Measurements from ENCODE around the gene PLEKHA5.
"Not testable (repeated sequence)": the region's sequence is repeated elsewhere in the genome, so short reads cannot be mapped to it uniquely, and the experiment has no call there.

The PLEKHA5 gene

GRCh38 chr12:19285793-19286448 is 156.4 kb downstream of the PLEKHA5 start:
- no peak for DNase-seq

- no peak for DNase-seq
Observed at GRCh38 chr12:19287302-19287701, 157.8 kb downstream of the PLEKHA5 start.

- DNase-seq, result no peak
Observed at GRCh38 chr12:19288161-19288560, 158.6 kb downstream of the PLEKHA5 start.

- DNase-seq, result no peak
Observed at GRCh38 chr12:19288603-19289244, 159.2 kb downstream of the PLEKHA5 start.

- DNase-seq, result no peak
Observed at GRCh38 chr12:19298836-19299605, 169.5 kb downstream of the PLEKHA5 start.

GRCh38 chr12:19299765-19300164 is 170.2 kb downstream of the PLEKHA5 start:
- DNase-seq, result no peak

GRCh38 chr12:19301223-19301622 is 171.7 kb downstream of the PLEKHA5 start:
- no peak for DNase-seq

GRCh38 chr12:19301688-19302087 is 172.2 kb downstream of the PLEKHA5 start:
- no peak for DNase-seq

GRCh38 chr12:19302100-19302640 is 172.6 kb downstream of the PLEKHA5 start:
- no peak for DNase-seq

- DNase-seq, result no peak
Observed at GRCh38 chr12:19303496-19303895, 174.0 kb downstream of the PLEKHA5 start.

GRCh38 chr12:19304149-19304750 is 174.7 kb downstream of the PLEKHA5 start:
- no peak for DNase-seq

- not testable (repeated sequence) for DNase-seq
Observed at GRCh38 chr12:19305621-19306020, 176.1 kb downstream of the PLEKHA5 start.

GRCh38 chr12:19306366-19306765 is 176.8 kb downstream of the PLEKHA5 start:
- no peak for DNase-seq

- DNase-seq, result no peak
Observed at GRCh38 chr12:19307451-19307850, 177.9 kb downstream of the PLEKHA5 start.

GRCh38 chr12:19311165-19311564 is 181.6 kb downstream of the PLEKHA5 start:
- no peak for DNase-seq

- DNase-seq, result no peak
Observed at GRCh38 chr12:19312637-19313036, 183.1 kb downstream of the PLEKHA5 start.

- no peak for DNase-seq
Observed at GRCh38 chr12:19316425-19316824, 186.9 kb downstream of the PLEKHA5 start.

GRCh38 chr12:19322376-19322775 is 192.8 kb downstream of the PLEKHA5 start:
- no peak for DNase-seq

GRCh38 chr12:19323805-19324204 is 194.3 kb downstream of the PLEKHA5 start:
- DNase-seq, result no peak

- DNase-seq, result no peak
Observed at GRCh38 chr12:19326102-19326501, 196.6 kb downstream of the PLEKHA5 start.

GRCh38 chr12:19332196-19332595 is 202.7 kb downstream of the PLEKHA5 start:
- DNase-seq, result no peak

- no peak for DNase-seq
Observed at GRCh38 chr12:19338405-19338804, 208.9 kb downstream of the PLEKHA5 start.

- DNase-seq, result not testable (repeated sequence)
Observed at GRCh38 chr12:19350850-19351249, 221.3 kb downstream of the PLEKHA5 start.

Data from activated naive CD4-positive, alpha-beta T cell (primary cell).